Keratinocyte (primary cell): ENCODE measurements around the gene MAP7.
"Not testable (repeated sequence)": the region's sequence is repeated elsewhere in the genome, so short reads cannot be mapped to it uniquely, and the experiment has no call there.

Experiments
- EZH2 ChIP-seq: IDR thresholded peaks from one replicate; pipeline ENCODE4 v1.6.1; 2012; ENCODE audit warnings: inconsistent platforms, mild to moderate bottlenecking, low read length, moderate library complexity
- TF ChIP-seq, protein P1 (sequence below), 3 experiments: IDR thresholded peaks in 1 of 3; conservative IDR thresholded peaks in 1 of 3; optimal IDR thresholded peaks in 1 of 3; 2 replicates in 2 of 3; 3 replicates in 1 of 3; pipeline versions ENCODE3 to v1.5.1; 2011; ENCODE audit warnings: low read length in 3 of 3, mild to moderate bottlenecking in 3 of 3, moderate library complexity in 2 of 3, control low read depth in 1 of 3, inconsistent platforms in 1 of 3; ENCODE audit not compliant: insufficient read depth in 2 of 3; ENCODE audit errors: extremely low read depth in 1 of 3

- TF ChIP-seq, protein P1, sequence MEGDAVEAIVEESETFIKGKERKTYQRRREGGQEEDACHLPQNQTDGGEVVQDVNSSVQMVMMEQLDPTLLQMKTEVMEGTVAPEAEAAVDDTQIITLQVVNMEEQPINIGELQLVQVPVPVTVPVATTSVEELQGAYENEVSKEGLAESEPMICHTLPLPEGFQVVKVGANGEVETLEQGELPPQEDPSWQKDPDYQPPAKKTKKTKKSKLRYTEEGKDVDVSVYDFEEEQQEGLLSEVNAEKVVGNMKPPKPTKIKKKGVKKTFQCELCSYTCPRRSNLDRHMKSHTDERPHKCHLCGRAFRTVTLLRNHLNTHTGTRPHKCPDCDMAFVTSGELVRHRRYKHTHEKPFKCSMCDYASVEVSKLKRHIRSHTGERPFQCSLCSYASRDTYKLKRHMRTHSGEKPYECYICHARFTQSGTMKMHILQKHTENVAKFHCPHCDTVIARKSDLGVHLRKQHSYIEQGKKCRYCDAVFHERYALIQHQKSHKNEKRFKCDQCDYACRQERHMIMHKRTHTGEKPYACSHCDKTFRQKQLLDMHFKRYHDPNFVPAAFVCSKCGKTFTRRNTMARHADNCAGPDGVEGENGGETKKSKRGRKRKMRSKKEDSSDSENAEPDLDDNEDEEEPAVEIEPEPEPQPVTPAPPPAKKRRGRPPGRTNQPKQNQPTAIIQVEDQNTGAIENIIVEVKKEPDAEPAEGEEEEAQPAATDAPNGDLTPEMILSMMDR (optimal IDR thresholded peaks at IDR 0.05 in 1 of 3, IDR thresholded peaks at IDR 0.05 in 1 of 3, conservative IDR thresholded peaks at IDR 0.05 in 1 of 3; ENCODE audit: extremely low read depth in 1 of 3, insufficient read depth in 2 of 3, low read length in 3 of 3): not testable (repeated sequence)
- not testable (repeated sequence) for TF ChIP-seq EZH2
These were observed 67.2 kb downstream of the MAP7 start for GRCh38 chr6:136483005-136483404.
